Naive thymus-derived CD8-positive, alpha-beta T cell (primary cell): Measurements from ENCODE around the gene GPR62. TPM values are rescaled to one million over a fixed set of nuclear protein-coding genes. Genes with fewer than 3 reads are reported as not detected.
A peak's percentile ranks its signal among the peaks of the same experiment; 100 is the strongest.

Experiments used
- ATAC-seq, 2 donors: fragments of 150-1000 bp; cut with Tn5 transposase in 1 of 2; sonication (Bioruptor Pico), chemical (Tn5 transposase) in 1 of 2; 1 replicate in 1 of 2; 2 replicates in 1 of 2; pipeline ENCODE4 v1.10.0; 2021; ENCODE audit warnings: mild to moderate bottlenecking in 2 of 2, moderate library complexity in 2 of 2
- POLR2A ChIA-PET: fragments of 350-600 bp; sonication (Branson Sonifier 250); formaldehyde crosslinking; loops from one replicate; lab custom pipeline; 2021; ENCODE audit warnings: antibody characterized with exemption; lab: Charles Lee
- DNase-seq, 10 donors: peaks; one replicate each; pipeline versions ENCODE4 v3.0.0 to v3.0.0-alpha.2; 2020 to 2022
- H3K27ac Mint-ChIP-seq, 10 donors: one replicate each; pipeline ENCODE4 v1.8.0; 2020 to 2022; ENCODE audit warnings: mild to moderate bottlenecking in 10 of 10, mixed read lengths in 10 of 10, moderate library complexity in 4 of 10, inconsistent platforms in 1 of 10
- H3K27me3 Mint-ChIP-seq, 5 donors: one replicate each; pipeline ENCODE4 v1.8.0; 2021 to 2022; ENCODE audit warnings: mixed read lengths in 5 of 5
- H3K36me3 Mint-ChIP-seq, 3 donors: one replicate each; pipeline ENCODE4 v1.8.0; 2020 to 2022; ENCODE audit warnings: mixed read lengths in 3 of 3, mild to moderate bottlenecking in 2 of 3, inconsistent platforms in 1 of 3
- H3K4me1 Mint-ChIP-seq, 4 donors: one replicate each; pipeline ENCODE4 v1.8.0; 2021 to 2022; ENCODE audit warnings: mixed read lengths in 4 of 4
- H3K4me3 Mint-ChIP-seq, 10 donors: one replicate each; pipeline ENCODE4 v1.8.0; 2020 to 2022; ENCODE audit warnings: mild to moderate bottlenecking in 10 of 10, mixed read lengths in 10 of 10, moderate library complexity in 6 of 10, inconsistent platforms in 1 of 10
- H3K9me3 Mint-ChIP-seq, 9 donors: one replicate each; pipeline ENCODE4 v1.8.0; 2020 to 2022; ENCODE audit warnings: mixed read lengths in 9 of 9, mild to moderate bottlenecking in 3 of 9, inconsistent platforms in 1 of 9, moderate library complexity in 1 of 9
- polyA plus RNA-seq, 3 donors: library from polyadenylated mRNA; unstranded; fragments of 300-500 nt; fragmentation: Illumina TruSeq; gene quantifications; one replicate each; pipeline ENCODE4 v1.2.3, GENCODE V29; 2021
- total RNA-seq, 8 experiments: library from RNA in 2 of 8; stranded (reverse) in 2 of 8; gene quantifications; one replicate each; pipeline ENCODE4 v1.2.3 and lab custom pipeline; 2021 to 2026

Gene GPR62
- total and polyA plus RNA-seq, 5 experiments from 2014 or later: not detected

DNA sequence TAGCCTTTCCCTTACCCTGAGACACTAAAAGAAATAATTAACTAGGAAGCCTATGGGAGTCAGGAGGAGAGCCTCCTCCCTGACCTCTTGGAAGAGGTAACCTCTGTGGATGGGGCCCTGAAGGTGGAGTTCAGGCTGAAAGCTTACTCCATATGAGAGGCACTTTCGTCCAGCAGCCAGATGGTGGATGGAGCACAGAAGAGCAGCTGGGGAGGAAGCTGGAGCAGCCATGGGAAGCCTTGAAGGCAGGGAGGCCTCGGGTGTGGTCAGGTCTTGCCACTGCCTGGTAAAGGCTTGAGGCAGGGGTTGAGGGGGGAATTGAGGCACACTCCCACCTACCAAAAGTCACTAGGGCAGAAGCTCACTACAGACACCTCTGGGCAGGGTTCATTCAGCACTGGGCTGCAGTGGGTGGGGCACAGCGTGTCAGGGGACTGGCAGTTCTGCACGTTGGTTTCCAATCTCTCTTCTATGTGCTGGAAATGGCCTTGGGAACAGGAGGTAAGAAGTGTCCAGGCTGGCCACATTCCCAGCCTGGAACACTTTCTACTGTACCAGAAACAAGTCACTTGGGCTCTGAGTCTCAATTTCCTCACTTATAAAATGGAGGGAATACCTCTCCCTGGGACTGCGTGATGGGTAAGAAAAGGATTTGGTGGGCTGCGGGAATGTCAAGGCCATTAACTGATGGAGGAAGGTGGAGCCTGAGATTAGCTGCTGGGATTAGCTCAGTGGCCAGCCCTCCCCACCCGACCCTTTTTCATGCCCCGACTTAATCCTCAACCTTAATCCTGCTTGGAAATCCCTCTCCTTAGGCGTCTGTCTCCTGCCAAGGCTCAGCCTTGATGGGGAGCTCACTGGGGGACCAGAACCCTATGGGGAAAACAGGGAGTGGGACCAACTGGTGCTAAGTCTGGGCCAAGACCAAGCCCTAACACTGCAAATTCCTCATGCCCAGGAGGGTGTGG, 6.7 kb downstream of the GPR62 start:
- peaks cover 4 to 21% (median 13%) of the 10 kb centered on the region in 4 donors for H3K4me1 Mint-ChIP-seq
- H3K27me3 Mint-ChIP-seq: peaks cover 0 to 8% (median 2%) of the 10 kb centered on the region in 5 donors
- H3K27ac Mint-ChIP-seq: no peak overlapping the region
- H3K4me3 Mint-ChIP-seq: no peak overlapping the region
- ATAC-seq: no peak
- no peaks in the 10 kb centered on the region for H3K9me3 Mint-ChIP-seq
- peak in 1 of 10 donors; percentile 32 for DNase-seq
- H3K36me3 Mint-ChIP-seq: peaks cover 0 to 4% (median 4%) of the 10 kb centered on the region in 3 donors
- POLR2A ChIA-PET: no interaction called here

DNA sequence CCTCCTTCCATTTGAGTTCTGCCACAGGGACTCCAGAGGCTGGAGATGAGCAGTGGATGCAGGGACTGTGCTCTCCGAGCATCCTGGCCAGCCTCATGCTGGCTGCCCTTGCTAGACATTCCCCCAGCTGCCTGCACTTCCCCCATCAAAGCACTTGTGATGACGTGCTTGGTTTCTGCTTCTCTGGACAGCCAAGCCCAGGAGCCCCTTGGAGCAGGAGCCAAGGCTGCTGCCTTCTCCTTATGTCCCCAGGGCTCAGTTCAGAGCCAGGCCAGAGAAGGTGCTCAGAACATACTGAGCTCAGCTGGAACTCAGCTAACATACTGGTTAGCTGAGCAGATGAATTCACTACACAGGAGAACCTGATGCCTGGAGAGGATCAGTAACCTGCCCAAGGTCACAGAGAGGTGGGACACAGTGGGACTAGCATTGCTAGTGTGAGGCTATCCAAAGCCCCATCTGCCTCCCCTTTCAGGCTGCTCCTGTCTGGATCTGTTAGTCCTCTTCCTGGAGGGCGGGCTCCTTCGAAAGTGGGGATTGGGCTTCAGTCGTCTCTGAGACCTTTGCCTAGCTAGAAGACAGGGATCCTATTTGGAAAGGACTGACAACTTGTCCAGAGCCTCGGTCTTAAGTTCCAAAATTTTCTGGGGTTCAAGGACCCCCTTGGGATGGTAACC, 7.8 kb downstream of the GPR62 start:
- Mint-ChIP-seq H3K27ac (no peak overlapping the region), H3K4me3 (no peak overlapping the region), H3K36me3 (peaks cover 0 to 4% (median 4%) of the 10 kb centered on the region in 3 donors), H3K4me1 (peaks cover 7 to 23% (median 16%) of the 10 kb centered on the region in 4 donors), H3K9me3 (no peaks in the 10 kb centered on the region), H3K27me3 (peaks cover 0 to 7% (median 2%) of the 10 kb centered on the region in 5 donors)
- DNase-seq (peak in 1 of 10 donors; percentile 26), ATAC-seq (no peak)
- POLR2A ChIA-PET: interaction anchor here (1.9 to 2.5 kb wide), 2 partner anchors 11 to 19 kb away, joined by 6 to 11 read pairs; partner anchors contain the start of gene ABHD14B

DNA sequence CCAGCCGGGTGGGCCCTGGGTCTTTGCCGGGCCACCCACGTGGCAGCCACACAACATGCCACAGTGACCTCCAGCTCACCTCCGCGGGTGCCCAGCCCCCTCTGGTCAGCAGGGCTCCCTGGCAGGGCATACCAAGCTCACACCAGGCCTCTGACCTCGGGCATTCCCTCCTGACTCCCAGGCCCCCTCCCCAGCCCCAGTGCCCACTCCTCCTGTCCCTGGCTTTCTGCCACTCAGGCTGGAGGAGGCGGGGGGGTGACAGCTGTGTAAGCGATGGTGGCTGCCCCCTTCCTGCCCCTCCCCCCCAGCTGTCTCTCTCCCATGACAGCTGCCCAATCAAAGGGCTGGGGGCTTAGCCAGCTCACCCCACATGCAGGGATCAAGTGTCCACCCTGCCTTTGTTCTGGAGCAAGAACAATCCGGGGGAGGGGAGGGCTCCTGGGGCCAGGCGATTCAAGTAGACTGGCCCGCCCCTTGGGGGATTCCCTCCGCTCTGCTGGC, 8.8 kb downstream of the GPR62 start:
- peaks cover 13 to 34% (median 23%) of the 10 kb centered on the region in 4 donors for H3K4me1 Mint-ChIP-seq
- H3K27me3 Mint-ChIP-seq: no peaks in the 10 kb centered on the region
- H3K4me3 Mint-ChIP-seq: no peak overlapping the region
- no peak for ATAC-seq
- peak in 1 of 10 donors; percentile 60 for DNase-seq
- H3K36me3 Mint-ChIP-seq: peaks cover 0 to 1% (median 0%) of the 10 kb centered on the region in 3 donors
- no peak overlapping the region for H3K27ac Mint-ChIP-seq
- H3K9me3 Mint-ChIP-seq: no peaks in the 10 kb centered on the region
- POLR2A ChIA-PET: interaction anchor here (1.9 to 2.5 kb wide), 2 partner anchors 10 to 18 kb away, joined by 6 to 11 read pairs; partner anchors contain the start of gene ABHD14B

DNA sequence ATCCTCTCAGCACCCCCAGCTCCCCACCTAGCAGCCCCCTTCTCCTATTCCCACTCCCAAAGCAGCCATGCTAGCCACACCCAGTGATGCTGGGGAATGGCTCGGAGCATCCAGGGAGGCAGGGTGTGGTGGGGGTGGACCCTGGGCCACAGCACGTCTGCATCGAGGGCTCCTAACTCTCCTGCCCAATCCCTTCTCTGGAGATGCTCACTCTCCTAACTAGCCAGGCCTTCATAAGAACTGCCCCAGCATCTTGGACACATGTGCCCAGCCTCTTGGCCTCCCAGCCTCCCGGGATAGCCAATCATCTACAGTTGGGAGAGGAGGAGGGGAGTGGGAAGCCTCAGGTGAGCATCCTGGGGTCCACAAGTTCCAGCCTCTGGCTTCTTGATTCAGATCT, 9.3 kb downstream of the GPR62 start:
- peaks cover 0 to 1% (median 0%) of the 10 kb centered on the region in 3 donors for H3K36me3 Mint-ChIP-seq
- H3K27me3 Mint-ChIP-seq: no peaks in the 10 kb centered on the region
- no peak overlapping the region for H3K27ac Mint-ChIP-seq
- H3K4me1 Mint-ChIP-seq: peaks cover 13 to 38% (median 25%) of the 10 kb centered on the region in 4 donors
- ATAC-seq: no peak
- no peaks in the 10 kb centered on the region for H3K9me3 Mint-ChIP-seq
- POLR2A ChIA-PET: interaction anchor here (1.9 to 2.5 kb wide), 2 partner anchors 9 to 18 kb away, joined by 6 to 11 read pairs; partner anchors contain the start of gene ABHD14B
- H3K4me3 Mint-ChIP-seq: no peak overlapping the region
- DNase-seq: no peak

DNA sequence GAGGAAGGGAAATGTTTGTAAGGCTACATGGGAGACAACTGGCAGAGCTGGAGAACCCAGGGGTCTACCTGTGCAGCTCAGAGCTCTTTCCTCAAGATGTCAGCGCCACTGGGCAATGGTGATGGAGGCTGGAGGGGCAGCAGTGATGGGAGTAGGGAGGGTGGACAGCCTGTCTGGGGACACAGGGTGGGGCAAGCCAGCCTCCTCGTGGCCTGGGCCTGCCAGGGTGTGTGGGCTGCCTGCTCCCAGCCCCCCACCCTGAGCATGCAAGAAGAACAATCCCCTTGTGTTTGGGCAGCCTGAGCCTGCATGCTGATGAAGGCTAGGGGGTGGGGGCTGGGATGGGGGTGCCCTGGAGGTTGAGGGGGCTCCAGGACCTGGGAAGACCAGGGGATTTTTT, 10.8 kb downstream of the GPR62 start:
- Mint-ChIP-seq H3K27ac (peak overlapping the region in 3 of 10 donors; percentile 27 to 92 (median 51)), H3K27me3 (no peaks in the 10 kb centered on the region), H3K4me1 (peaks cover 13 to 41% (median 28%) of the 10 kb centered on the region in 4 donors), H3K9me3 (no peaks in the 10 kb centered on the region), H3K4me3 (peak overlapping the region in 9 of 10 donors; percentile 54 to 89 (median 70)), H3K36me3 (no peaks in the 10 kb centered on the region)
- DNase-seq: no peak
- POLR2A ChIA-PET: interaction anchor here (1.2 to 1.3 kb wide), 4 partner anchors 8 to 29 kb away, joined by 3 to 4 read pairs (median 4); partner anchors contain the start of genes ABHD14B, PARP3, RPL29 and RRP9
- ATAC-seq: no peak

DNA sequence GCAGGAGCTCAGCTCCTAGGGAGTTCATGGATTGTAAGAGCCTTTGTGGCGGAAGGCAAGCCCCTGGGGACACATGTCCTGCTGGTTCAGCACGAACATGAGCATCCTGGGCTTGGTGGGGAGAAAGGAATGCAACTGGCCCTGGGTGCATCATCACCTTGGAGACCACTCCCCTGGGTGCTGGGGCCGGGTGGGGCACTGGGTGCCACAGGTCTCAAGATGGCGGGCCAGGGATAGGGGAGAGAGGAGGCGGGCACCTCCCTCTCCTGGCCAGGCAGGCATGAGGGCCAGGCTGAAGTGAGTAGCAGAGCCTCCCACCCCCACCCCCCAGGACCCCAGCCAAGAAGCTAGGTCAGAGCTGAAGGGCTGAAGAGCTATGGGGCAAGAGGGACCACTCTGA, 11.3 kb downstream of the GPR62 start:
- Mint-ChIP-seq H3K4me3 (peak overlapping the region; percentile 67 to 89 (median 81)), H3K36me3 (no peaks in the 10 kb centered on the region), H3K4me1 (peaks cover 13 to 41% (median 28%) of the 10 kb centered on the region in 4 donors), H3K27me3 (no peaks in the 10 kb centered on the region), H3K9me3 (no peaks in the 10 kb centered on the region), H3K27ac (peak overlapping the region in 7 of 10 donors; percentile 37 to 94 (median 72))
- POLR2A ChIA-PET: interaction anchor here (1.2 to 1.3 kb wide), 4 partner anchors 8 to 29 kb away, joined by 3 to 4 read pairs (median 4); partner anchors contain the start of genes ABHD14B, PARP3, RPL29 and RRP9
- DNase-seq: no peak
- no peak for ATAC-seq

DNA sequence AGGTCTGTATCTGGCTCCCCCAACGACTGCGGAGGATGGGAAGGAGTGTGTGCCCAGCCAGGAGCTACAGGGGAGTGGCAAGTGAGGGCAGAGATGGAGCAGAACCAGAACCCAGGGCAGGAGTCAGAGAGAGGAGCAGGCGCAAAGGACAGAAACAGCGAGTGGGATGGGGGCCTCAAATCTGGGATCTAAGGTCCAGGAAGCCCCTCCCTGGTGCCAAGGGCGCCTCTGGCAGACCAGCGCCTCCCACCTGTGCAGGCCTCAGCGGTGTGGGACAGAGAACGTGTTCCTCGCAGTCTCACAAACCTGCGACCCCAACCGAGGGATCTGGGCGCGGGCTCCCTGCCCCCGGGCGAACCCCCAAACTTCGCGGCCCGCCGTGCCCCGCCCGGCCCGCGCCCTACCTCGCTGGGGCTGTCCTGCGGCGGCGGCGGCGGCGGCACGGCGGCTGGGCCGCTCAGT, 11.8 kb downstream of the GPR62 start:
- Mint-ChIP-seq H3K27ac (peak overlapping the region in 5 of 10 donors; percentile 37 to 94 (median 80)), H3K27me3 (no peaks in the 10 kb centered on the region), H3K4me3 (peak overlapping the region; percentile 67 to 89 (median 81)), H3K9me3 (no peaks in the 10 kb centered on the region), H3K36me3 (no peaks in the 10 kb centered on the region), H3K4me1 (peaks cover 13 to 41% (median 28%) of the 10 kb centered on the region in 4 donors)
- peak; percentile 73 to 77 for ATAC-seq
- POLR2A ChIA-PET: interaction anchor here (1.0 to 1.3 kb wide), 5 partner anchors 10 to 28 kb away, joined by 3 to 5 read pairs (median 4); partner anchors contain the start of genes PARP3, RPL29 and RRP9
- DNase-seq: no peak

DNA sequence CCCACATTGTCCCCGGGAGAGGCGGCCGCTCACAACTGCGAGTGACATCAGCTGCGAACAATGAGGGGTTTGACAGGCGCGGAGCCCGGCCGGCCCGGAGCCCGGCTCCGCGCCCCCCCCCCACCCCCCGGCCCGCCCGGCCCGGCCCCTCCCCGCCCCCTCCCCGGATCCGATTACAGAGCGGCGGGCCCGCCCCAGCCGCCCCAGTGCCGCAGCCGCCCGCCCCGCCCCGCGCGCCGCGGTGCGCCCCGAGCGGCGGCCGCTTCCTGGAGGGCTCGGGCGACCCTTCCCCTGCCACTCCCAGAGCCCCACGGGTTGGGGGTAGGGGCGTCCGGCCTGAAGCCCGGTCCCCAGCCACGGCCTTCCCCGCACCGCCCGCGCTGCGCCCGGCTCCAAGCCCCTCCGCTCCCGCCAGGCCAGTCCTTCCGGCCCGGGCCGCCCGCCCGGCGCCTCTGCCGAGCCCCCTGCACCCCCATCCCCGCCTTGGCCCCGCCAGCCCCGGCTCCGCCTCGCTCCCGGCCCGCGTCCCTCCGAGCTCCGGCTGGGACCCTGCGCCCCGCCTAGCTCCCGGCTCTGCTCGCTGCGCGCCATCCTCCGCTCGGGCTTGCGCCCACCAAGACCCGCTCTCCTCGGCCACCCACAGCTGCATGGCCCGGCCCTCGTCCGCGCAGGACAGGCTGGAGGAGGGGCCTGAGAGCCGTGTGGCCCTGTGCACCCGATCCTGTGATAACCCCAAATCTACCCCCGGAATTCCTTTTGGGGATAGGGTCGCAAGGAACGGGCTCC, 12.4 kb downstream of the GPR62 start, which contains the start of gene PCBP4:
PCBP4 (minus strand) TSS at position 71 of the 786 bp plus-strand sequence. CDS start 6,214 bp downstream, outside the sequence.
- POLR2A ChIA-PET: interaction anchor here (1.0 to 1.4 kb wide), 4 partner anchors 10 to 25 kb away, joined by 3 to 8 read pairs (median 4); partner anchors contain the start of genes PARP3 and RRP9
- Mint-ChIP-seq H3K36me3 (no peaks in the 10 kb centered on the region), H3K27ac (peak within 1 kb of the TSS in 8 of 10 donors; percentile 37 to 94 (median 75)), H3K9me3 (no peaks in the 10 kb centered on the region), H3K4me1 (peaks cover 13 to 46% (median 30%) of the 10 kb centered on the region in 4 donors), H3K4me3 (peak within 1 kb of the TSS; percentile 80 to 94 (median 84)), H3K27me3 (no peaks in the 10 kb centered on the region)
- ATAC-seq: peak; percentile 66 to 78
- DNase-seq: peak in 3 of 10 donors; percentile 30 to 47 (median 33)

DNA sequence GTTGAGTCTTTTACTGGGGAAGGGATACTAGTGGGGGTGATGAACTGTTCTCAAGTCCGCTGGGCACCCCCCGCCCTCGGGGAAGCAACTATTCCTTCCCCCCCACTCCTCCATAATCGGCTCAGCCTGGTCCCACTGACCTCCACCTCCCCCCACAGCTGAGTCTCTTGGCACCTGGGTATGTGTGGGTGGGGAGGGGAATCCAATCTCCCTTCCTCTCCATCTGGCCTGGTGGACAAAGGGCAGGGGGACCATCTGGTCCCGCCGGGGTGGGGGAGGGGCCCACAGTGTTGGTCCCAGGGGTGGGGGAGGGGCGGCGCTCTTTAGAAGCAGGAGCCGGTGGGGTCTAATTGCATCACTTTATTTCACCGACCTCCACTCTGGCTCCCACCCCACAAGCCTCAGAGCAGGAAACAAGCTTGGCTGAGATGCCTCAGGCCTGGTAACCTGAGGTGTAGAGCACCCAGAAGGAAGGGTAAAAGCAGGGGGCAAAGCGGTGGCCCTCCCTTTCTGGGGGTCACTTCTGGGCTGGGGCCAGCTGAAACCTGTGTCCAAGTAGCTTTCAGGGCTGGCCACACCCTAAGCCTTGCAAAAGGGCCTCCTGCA, 13.1 kb downstream of the GPR62 start:
- no peak for DNase-seq
- peak overlapping the region; percentile 70 to 94 (median 82) for H3K4me3 Mint-ChIP-seq
- POLR2A ChIA-PET: interaction anchor here (0.6 to 1.4 kb wide), 4 partner anchors 11 to 26 kb away, joined by 3 to 8 read pairs (median 4); partner anchors contain the start of genes ACY1, PARP3 and RRP9
- no peaks in the 10 kb centered on the region for H3K36me3 Mint-ChIP-seq
- peak; percentile 2 to 31 for ATAC-seq
- H3K9me3 Mint-ChIP-seq: no peaks in the 10 kb centered on the region
- peaks cover 13 to 48% (median 30%) of the 10 kb centered on the region in 4 donors for H3K4me1 Mint-ChIP-seq
- no peaks in the 10 kb centered on the region for H3K27me3 Mint-ChIP-seq
- H3K27ac Mint-ChIP-seq: peak overlapping the region in 6 of 10 donors; percentile 57 to 86 (median 73)

DNA sequence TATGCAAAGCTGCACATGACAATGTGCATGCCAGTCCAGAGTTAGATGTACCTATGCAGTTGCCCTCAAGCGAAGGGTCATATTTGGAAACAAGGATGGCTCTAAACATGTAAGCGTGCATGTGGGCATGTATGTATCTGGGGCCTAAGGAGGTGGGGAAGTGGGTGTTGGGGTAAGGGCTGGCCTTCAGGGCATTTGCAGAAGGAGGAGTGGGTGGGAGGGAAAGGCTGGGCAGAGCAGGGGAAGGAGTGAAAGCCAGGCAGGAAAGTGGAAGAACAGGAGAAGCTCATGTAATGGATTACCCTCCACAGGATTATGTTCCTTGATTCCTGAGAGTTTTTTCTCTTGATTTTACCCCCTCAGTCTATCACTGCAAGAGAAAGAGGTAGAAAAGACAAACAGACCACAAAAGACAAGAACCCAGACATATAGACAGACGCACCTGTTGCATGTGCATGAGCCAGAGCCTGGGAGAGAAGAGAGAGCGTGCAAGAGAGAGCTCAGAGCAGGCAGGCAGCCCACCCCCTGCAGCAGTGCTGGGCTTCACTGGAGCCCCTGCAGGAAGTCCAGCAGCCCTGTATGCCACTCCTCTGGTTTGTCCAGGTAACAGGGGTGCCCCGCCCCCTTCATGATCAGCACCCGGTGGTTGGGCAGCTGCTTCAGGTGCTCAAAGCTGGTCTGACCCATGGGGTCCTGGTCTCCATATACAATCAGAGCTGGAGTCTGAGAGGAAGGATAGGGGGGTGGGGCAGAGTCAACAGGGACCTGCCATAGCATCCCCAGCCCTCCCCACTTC, 13.9 kb downstream of the GPR62 start:
- DNase-seq: no peak
- no peaks in the 10 kb centered on the region for H3K9me3 Mint-ChIP-seq
- POLR2A ChIA-PET: interaction anchor here (0.5 to 1.4 kb wide), 2 partner anchors 14 to 381 kb away, joined by 4 read pairs; partner anchors contain the start of gene ACY1

More for the DNA sequence above, 13.9 kb downstream of the GPR62 start:
- Mint-ChIP-seq H3K27me3 (no peaks in the 10 kb centered on the region), H3K27ac (peak overlapping the region in 9 of 10 donors; percentile 43 to 86 (median 71)), H3K4me1 (peaks cover 19 to 52% (median 37%) of the 10 kb centered on the region in 4 donors), H3K36me3 (no peaks in the 10 kb centered on the region), H3K4me3 (peak overlapping the region; percentile 34 to 89 (median 80))
- no peak for ATAC-seq
